PC-3 (cell line): ENCODE results near the gene RNF7. TPM values are rescaled to one million over a fixed set of nuclear protein-coding genes. Genes with fewer than 3 reads are reported as not detected.

ENCODE experiments used
- ATAC-seq: fragments of 200-7000 bp; cut with Tn5 transposase; 2 replicates; pipeline ENCODE4 v1.9.1; 2020; ENCODE audit warnings: mild to moderate bottlenecking, moderate library complexity
- BruUV-seq: library from RNA; stranded (reverse); fragments of 400-500 nt; replicated peaks from 2 replicates; lab custom pipeline; 2021; lab: Mats Ljungman, UMichigan
- CTCF ChIA-PET: fragments of 300-600 bp; sonication (Branson Sonifier 250); formaldehyde crosslinking; loops from one replicate; lab custom pipeline; 2022; ENCODE audit warnings: antibody characterized with exemption; lab: Charles Lee
- POLR2A ChIA-PET: fragments of 300-600 bp; sonication (Branson Sonifier 250); formaldehyde crosslinking; loops from one replicate; lab custom pipeline; 2022; ENCODE audit warnings: antibody characterized with exemption; ENCODE audit not compliant: unreplicated experiment; lab: Charles Lee
- DNase-seq: peaks from one replicate; pipeline ENCODE4 v3.0.0-alpha.2; 2015
- H2AFZ ChIP-seq: fragments of 300-600 bp; sonication (generic); 2 replicates; pipeline ENCODE4 v1.6.0; 2016; ENCODE audit warnings: antibody characterized with exemption, low read length
- H3F3A ChIP-seq: fragments of 300-600 bp; sonication (generic); one replicate; pipeline ENCODE4 v1.6.0; 2017; ENCODE audit warnings: antibody characterized with exemption, low read length, control low read depth, mild to moderate bottlenecking; ENCODE audit not compliant: unreplicated experiment
- H3K27ac ChIP-seq: fragments of 300-600 bp; sonication (generic); 2 replicates; pipeline ENCODE4 v1.5.1; 2016; ENCODE audit warnings: mild to moderate bottlenecking, low read length
- H3K27me3 ChIP-seq: fragments of 300-600 bp; sonication (generic); 2 replicates; pipeline ENCODE4 v1.6.1; 2016; ENCODE audit warnings: low read length, mixed read lengths
- H3K36me3 ChIP-seq: fragments of 300-600 bp; sonication (generic); 2 replicates; pipeline ENCODE4 v1.6.1; 2016; ENCODE audit warnings: low read depth, mixed run types, low read length, mixed read lengths
- H3K4me1 ChIP-seq: fragments of 300-600 bp; sonication (generic); 2 replicates; pipeline ENCODE4 v1.5.1; 2016; ENCODE audit warnings: low read length; ENCODE audit not compliant: insufficient read depth
- H3K4me2 ChIP-seq: fragments of 300-600 bp; sonication (generic); 2 replicates; pipeline ENCODE4 v1.6.0; 2016; ENCODE audit warnings: low read length
- H3K4me3 ChIP-seq: fragments of 300-600 bp; sonication (generic); 2 replicates; pipeline ENCODE4 v1.5.1; 2016; ENCODE audit warnings: mild to moderate bottlenecking, low read length, mixed read lengths
- H3K79me2 ChIP-seq: fragments of 300-600 bp; sonication (generic); 2 replicates; pipeline ENCODE4 v1.6.1; 2017; ENCODE audit warnings: low read length, mixed read lengths
- H3K9ac ChIP-seq: fragments of 300-600 bp; sonication (generic); 2 replicates; pipeline ENCODE4 v1.6.0; 2016; ENCODE audit warnings: mild to moderate bottlenecking, low read length
- H3K9me2 ChIP-seq: fragments of 300-600 bp; sonication (generic); replicated peaks from 2 replicates; pipeline ENCODE4 v1.6.1; 2016; ENCODE audit warnings: mixed run types, low read length, mixed read lengths
- H3K9me3 ChIP-seq: fragments of 300-600 bp; sonication (generic); 2 replicates; pipeline ENCODE4 v1.6.1; 2016; ENCODE audit warnings: low read length, mixed read lengths
- H4K20me1 ChIP-seq: fragments of 300-600 bp; sonication (generic); 2 replicates; pipeline ENCODE4 v1.6.1; 2016; ENCODE audit warnings: low read length, mixed read lengths
- CTCF ChIP-seq: fragments of 300-600 bp; sonication (generic); conservative IDR thresholded peaks from 2 replicates; pipeline ENCODE4 v1.5.1; 2017; ENCODE audit warnings: antibody characterized with exemption, low read depth, mild to moderate bottlenecking, low read length
- EZH2 ChIP-seq: fragments of 300-600 bp; sonication (generic); IDR thresholded peaks from one replicate; pipeline ENCODE4 v1.6.1; 2017; ENCODE audit warnings: antibody characterized with exemption, mild to moderate bottlenecking, low read length; ENCODE audit not compliant: unreplicated experiment
- EZH2phosphoT487 ChIP-seq: fragments of 300-600 bp; sonication (generic); IDR thresholded peaks from 2 replicates; pipeline ENCODE4 v1.6.1; 2018; ENCODE audit warnings: mild to moderate bottlenecking, antibody characterized with exemption, low read length, borderline replicate concordance
- intact Hi-C: fragments of 100-400 bp; cut with micrococcal nuclease; formaldehyde crosslinking; loops from 2 replicates; pipeline ENCODE4 v1.9.0; 2023
- total RNA-seq: library from RNA; depleted of rRNA; stranded (reverse); fragments of >200 nt; gene quantifications from 2 replicates; pipeline ENCODE4 v1.2.3, GENCODE V29; 2014

The RNF7 gene
- total RNA-seq, 1 experiment from 2014 or later: 42.9 TPM

- H3K9me2 ChIP-seq: no peaks in the 10 kb centered on the region
- intact Hi-C loops: no loop called here
- no peaks in the 10 kb centered on the region for H3K27me3 ChIP-seq
- BruUV-seq: no TSS peak
- ATAC-seq (no peak), DNase-seq (no peak)
- TF ChIP-seq EZH2phosphoT487 (no peak), EZH2 (no peak), CTCF (no peak)
- no peak overlapping the region for H2AFZ ChIP-seq
- H3K4me2 ChIP-seq: no peak overlapping the region
- no peaks in the 10 kb centered on the region for H3F3A ChIP-seq
- no peak overlapping the region for H3K4me3 ChIP-seq
- no peaks in the 10 kb centered on the region for H3K36me3 ChIP-seq
- ChIA-PET CTCF (no interaction called here), POLR2A (no interaction called here)
- H3K79me2 ChIP-seq: no peaks in the 10 kb centered on the region
- H4K20me1 ChIP-seq: no peaks in the 10 kb centered on the region
- no peaks in the 10 kb centered on the region for H3K9me3 ChIP-seq
- no peak overlapping the region for H3K27ac ChIP-seq
- H3K4me1 ChIP-seq: no peaks in the 10 kb centered on the region
- no peak overlapping the region for H3K9ac ChIP-seq
These were observed 25.9 kb downstream of the RNF7 start for GRCh38 chr3:141764045-141764444.

- POLR2A ChIA-PET: no interaction called here
- H4K20me1 ChIP-seq: no peaks in the 10 kb centered on the region
- no peaks in the 10 kb centered on the region for H3K9me3 ChIP-seq
- TF ChIP-seq EZH2 (no peak), EZH2phosphoT487 (no peak), CTCF (no peak)
- ATAC-seq (no peak), DNase-seq (no peak)
- no peaks in the 10 kb centered on the region for H3K36me3 ChIP-seq
- H3K4me3 ChIP-seq: no peak overlapping the region
- intact Hi-C loops: no loop called here
- no peak overlapping the region for H3K4me2 ChIP-seq
- H3K4me1 ChIP-seq: no peaks in the 10 kb centered on the region
- no peaks in the 10 kb centered on the region for H3K9me2 ChIP-seq
- H2AFZ ChIP-seq: no peak overlapping the region
- H3K9ac ChIP-seq: no peak overlapping the region
- CTCF ChIA-PET: no interaction called here
- no peaks in the 10 kb centered on the region for H3K79me2 ChIP-seq
- no peaks in the 10 kb centered on the region for H3K27me3 ChIP-seq
- no peak overlapping the region for H3K27ac ChIP-seq
- BruUV-seq: no TSS peak
- no peaks in the 10 kb centered on the region for H3F3A ChIP-seq
These were observed 26.4 kb downstream of the RNF7 start for GRCh38 chr3:141764465-141764864.

GRCh38 chr3:141764986-141765385, 26.9 kb downstream of the RNF7 start:
- Histone ChIP-seq H4K20me1 (no peaks in the 10 kb centered on the region), H3K36me3 (no peaks in the 10 kb centered on the region), H3F3A (no peaks in the 10 kb centered on the region), H3K27ac (no peak overlapping the region), H3K9me3 (no peaks in the 10 kb centered on the region), H3K4me2 (no peak overlapping the region), H3K27me3 (no peaks in the 10 kb centered on the region), H3K4me1 (no peaks in the 10 kb centered on the region), H2AFZ (no peak overlapping the region), H3K79me2 (no peaks in the 10 kb centered on the region), H3K9ac (no peak overlapping the region), H3K4me3 (no peak overlapping the region), H3K9me2 (no peaks in the 10 kb centered on the region)
- ChIA-PET CTCF (no interaction called here), POLR2A (no interaction called here)
- intact Hi-C loops: no loop called here
- ATAC-seq: no peak
- BruUV-seq: no TSS peak
- TF ChIP-seq EZH2phosphoT487: no peak
- no peak for TF ChIP-seq EZH2
- no peak for TF ChIP-seq CTCF
- no peak for DNase-seq
